GM18526 (cell line): ENCODE data around the gene DPH6.

Experiments used
- POLR2A ChIP-seq: IDR thresholded peaks from 3 replicates; pipeline ENCODE4 v1.6.1; 2011; ENCODE audit not compliant: insufficient read length; ENCODE audit errors: extremely low read depth

The DPH6 gene

GRCh38 chr15:35507932-35508638 is 37.9 kb downstream of the DPH6 start:
- TF ChIP-seq POLR2A: no peak

- no peak for TF ChIP-seq POLR2A
These were observed 39.6 kb downstream of the DPH6 start for GRCh38 chr15:35506272-35506870.

GRCh38 chr15:35505809-35506208 is 40.2 kb downstream of the DPH6 start:
- no peak for TF ChIP-seq POLR2A

GRCh38 chr15:35505141-35505540 is 40.8 kb downstream of the DPH6 start:
- TF ChIP-seq POLR2A: no peak

- no peak for TF ChIP-seq POLR2A
These were observed 46.2 kb downstream of the DPH6 start for GRCh38 chr15:35499723-35500122.

GRCh38 chr15:35496585-35496984 is 49.4 kb downstream of the DPH6 start:
- TF ChIP-seq POLR2A: no peak

- no peak for TF ChIP-seq POLR2A
These were observed 50.9 kb downstream of the DPH6 start for GRCh38 chr15:35495080-35495479.

- no peak for TF ChIP-seq POLR2A
These were observed 54.0 kb downstream of the DPH6 start for GRCh38 chr15:35491999-35492398.

- TF ChIP-seq POLR2A: no peak
These were observed 54.8 kb downstream of the DPH6 start for GRCh38 chr15:35491173-35491572.

- TF ChIP-seq POLR2A: no peak
These were observed 55.5 kb downstream of the DPH6 start for GRCh38 chr15:35490511-35490910.

GRCh38 chr15:35487417-35487816 is 58.5 kb downstream of the DPH6 start:
- TF ChIP-seq POLR2A: no peak

GRCh38 chr15:35486296-35486695 is 59.7 kb downstream of the DPH6 start:
- no peak for TF ChIP-seq POLR2A

GRCh38 chr15:35485411-35485810 is 60.6 kb downstream of the DPH6 start:
- no peak for TF ChIP-seq POLR2A

- TF ChIP-seq POLR2A: no peak
These were observed 61.6 kb downstream of the DPH6 start for GRCh38 chr15:35484231-35484945.

- TF ChIP-seq POLR2A: no peak
These were observed 64.0 kb downstream of the DPH6 start for GRCh38 chr15:35481992-35482391.

- TF ChIP-seq POLR2A: no peak
These were observed 64.9 kb downstream of the DPH6 start for GRCh38 chr15:35481064-35481463.

- no peak for TF ChIP-seq POLR2A
These were observed 66.5 kb downstream of the DPH6 start for GRCh38 chr15:35479423-35479822.
